Ovary (tissue), 3 donors: ENCODE results near the gene PNMA8B.

Source experiments
- EP300 ChIP-seq: sonication (generic); formaldehyde crosslinking; IDR thresholded peaks from one replicate; pipeline ENCODE4 v1.6.1; 2017; ENCODE audit warnings: antibody characterized with exemption
- POLR2A ChIP-seq: fragments of 450-650 bp; IDR thresholded peaks from one replicate; pipeline ENCODE4 v1.6.1; 2017; ENCODE audit warnings: antibody characterized with exemption, mild to moderate bottlenecking, moderate library complexity
- TF ChIP-seq, protein P1 (sequence below), 3 donors: fragments of 450-650 bp in 2 of 3; fragments of 200-600 bp in 1 of 3; IDR thresholded peaks; one replicate each; pipeline versions ENCODE4 v1.5.1 to v1.8.0; 2016 to 2022; ENCODE audit warnings: antibody characterized with exemption in 3 of 3, mild to moderate bottlenecking in 1 of 3
- donor health status: DM: no; HTN: no; CAD: no.

DNA sequence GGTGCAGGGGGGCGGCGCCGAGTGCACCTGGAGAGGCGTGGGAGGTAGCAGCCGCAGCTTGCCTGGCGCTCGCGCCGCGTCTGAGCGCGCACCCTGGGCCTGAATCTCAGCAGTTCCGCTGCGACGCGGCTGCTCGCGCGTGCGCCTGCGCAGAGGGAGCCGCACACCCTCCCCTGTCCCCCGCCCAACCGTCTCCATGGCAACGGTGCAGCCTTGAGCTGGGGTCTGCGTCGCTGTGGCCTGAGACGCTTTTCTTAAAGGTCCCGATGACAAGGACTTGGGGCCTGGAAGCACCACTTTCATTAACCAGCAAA, at the start of gene PNMA8B:
- TF ChIP-seq, protein P1, sequence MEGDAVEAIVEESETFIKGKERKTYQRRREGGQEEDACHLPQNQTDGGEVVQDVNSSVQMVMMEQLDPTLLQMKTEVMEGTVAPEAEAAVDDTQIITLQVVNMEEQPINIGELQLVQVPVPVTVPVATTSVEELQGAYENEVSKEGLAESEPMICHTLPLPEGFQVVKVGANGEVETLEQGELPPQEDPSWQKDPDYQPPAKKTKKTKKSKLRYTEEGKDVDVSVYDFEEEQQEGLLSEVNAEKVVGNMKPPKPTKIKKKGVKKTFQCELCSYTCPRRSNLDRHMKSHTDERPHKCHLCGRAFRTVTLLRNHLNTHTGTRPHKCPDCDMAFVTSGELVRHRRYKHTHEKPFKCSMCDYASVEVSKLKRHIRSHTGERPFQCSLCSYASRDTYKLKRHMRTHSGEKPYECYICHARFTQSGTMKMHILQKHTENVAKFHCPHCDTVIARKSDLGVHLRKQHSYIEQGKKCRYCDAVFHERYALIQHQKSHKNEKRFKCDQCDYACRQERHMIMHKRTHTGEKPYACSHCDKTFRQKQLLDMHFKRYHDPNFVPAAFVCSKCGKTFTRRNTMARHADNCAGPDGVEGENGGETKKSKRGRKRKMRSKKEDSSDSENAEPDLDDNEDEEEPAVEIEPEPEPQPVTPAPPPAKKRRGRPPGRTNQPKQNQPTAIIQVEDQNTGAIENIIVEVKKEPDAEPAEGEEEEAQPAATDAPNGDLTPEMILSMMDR (IDR thresholded peaks at IDR 0.05): no peak
- TF ChIP-seq EP300 (no peak), POLR2A (no peak)
